ENCODE results near the gene NTRK3.

NTRK3 gene

DNA sequence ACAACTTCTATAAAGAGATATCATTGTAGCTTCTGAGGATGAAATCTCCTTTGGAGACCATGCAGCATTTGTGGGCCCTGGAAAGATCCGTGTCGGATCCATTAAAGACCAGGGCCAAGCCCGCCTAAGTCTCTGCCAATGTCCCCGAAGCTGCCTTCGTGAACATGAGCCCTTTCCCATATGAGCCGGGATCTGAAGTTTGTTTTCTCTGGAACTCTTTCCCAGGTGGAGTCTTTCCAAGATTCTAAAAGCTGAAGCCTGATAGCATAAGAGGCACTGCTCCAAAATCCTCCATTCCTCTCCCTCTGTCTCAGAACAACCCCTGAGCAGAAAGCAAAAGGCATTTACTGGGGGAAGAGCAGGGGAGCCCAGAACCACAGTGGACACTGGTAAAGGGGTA, 274.6 kb downstream of the NTRK3 start:
- intact Hi-C loops (cut with micrococcal nuclease), result no loop called here
- peaks cover 2% of the 10 kb centered on the region for H3K27me3 Mint-ChIP-seq
- no peak overlapping the region for H3K27ac Mint-ChIP-seq
- H3K4me3 Mint-ChIP-seq, result no peak overlapping the region
- no peaks in the 10 kb centered on the region for H3K9me3 Mint-ChIP-seq
- H3K36me3 Mint-ChIP-seq (ENCODE audit: low read depth), result no peaks in the 10 kb centered on the region
- no peaks in the 10 kb centered on the region for H3K4me1 Mint-ChIP-seq (ENCODE audit: low read depth)

DNA sequence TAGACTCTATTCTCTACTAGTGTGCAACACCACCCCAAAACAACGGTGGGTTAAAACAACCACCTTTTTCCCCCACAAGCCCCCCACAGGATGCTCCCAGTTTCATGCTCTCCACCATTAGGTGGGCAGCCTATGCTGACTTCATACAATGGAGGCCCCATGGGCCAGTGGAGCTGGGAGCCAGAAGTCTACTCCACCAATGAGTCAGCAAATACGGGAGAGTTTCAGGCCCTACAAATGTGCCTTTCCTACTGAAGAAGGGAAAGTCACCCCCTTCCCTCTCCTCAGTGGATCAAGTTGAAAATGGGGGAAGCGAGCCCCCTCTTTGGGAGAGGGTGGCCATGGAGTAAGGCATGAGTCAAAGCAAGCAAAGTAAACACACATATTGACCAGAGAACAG, 278.6 kb downstream of the NTRK3 start:
- Mint-ChIP-seq H3K27ac (no peak overlapping the region), H3K4me3 (no peak overlapping the region), H3K27me3 (peaks cover 4% of the 10 kb centered on the region), H3K36me3 (ENCODE audit: low read depth) (no peaks in the 10 kb centered on the region), H3K4me1 (ENCODE audit: low read depth) (no peaks in the 10 kb centered on the region), H3K9me3 (peaks cover 12% of the 10 kb centered on the region)
- intact Hi-C loops (cut with micrococcal nuclease), result no loop called here

DNA sequence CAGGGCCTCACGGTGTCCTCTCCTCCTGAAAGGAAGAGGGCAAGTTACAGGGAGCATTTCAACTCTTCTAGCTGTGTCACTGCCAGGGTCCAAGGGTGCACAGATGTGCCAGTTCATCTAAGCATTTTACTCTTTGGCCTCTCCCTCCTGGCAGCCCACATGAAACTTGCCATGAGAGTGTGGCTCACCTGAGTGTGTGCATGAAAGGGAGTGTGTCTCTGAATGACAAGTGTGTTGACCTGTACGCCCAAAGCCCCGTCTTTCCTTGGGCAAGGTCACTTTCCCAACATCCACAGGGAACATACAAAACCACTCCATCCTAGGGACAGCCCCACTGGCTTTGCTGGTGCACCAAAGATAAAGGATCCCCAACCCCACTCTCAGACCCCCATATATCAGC, 280.0 kb downstream of the NTRK3 start:
- peaks cover 2% of the 10 kb centered on the region for H3K27me3 Mint-ChIP-seq
- no peak overlapping the region for H3K27ac Mint-ChIP-seq
- no peaks in the 10 kb centered on the region for H3K36me3 Mint-ChIP-seq (ENCODE audit: low read depth)
- H3K9me3 Mint-ChIP-seq, result peaks cover 12% of the 10 kb centered on the region
- no peaks in the 10 kb centered on the region for H3K4me1 Mint-ChIP-seq (ENCODE audit: low read depth)
- H3K4me3 Mint-ChIP-seq, result no peak overlapping the region
- intact Hi-C loops (cut with micrococcal nuclease), result no loop called here

DNA sequence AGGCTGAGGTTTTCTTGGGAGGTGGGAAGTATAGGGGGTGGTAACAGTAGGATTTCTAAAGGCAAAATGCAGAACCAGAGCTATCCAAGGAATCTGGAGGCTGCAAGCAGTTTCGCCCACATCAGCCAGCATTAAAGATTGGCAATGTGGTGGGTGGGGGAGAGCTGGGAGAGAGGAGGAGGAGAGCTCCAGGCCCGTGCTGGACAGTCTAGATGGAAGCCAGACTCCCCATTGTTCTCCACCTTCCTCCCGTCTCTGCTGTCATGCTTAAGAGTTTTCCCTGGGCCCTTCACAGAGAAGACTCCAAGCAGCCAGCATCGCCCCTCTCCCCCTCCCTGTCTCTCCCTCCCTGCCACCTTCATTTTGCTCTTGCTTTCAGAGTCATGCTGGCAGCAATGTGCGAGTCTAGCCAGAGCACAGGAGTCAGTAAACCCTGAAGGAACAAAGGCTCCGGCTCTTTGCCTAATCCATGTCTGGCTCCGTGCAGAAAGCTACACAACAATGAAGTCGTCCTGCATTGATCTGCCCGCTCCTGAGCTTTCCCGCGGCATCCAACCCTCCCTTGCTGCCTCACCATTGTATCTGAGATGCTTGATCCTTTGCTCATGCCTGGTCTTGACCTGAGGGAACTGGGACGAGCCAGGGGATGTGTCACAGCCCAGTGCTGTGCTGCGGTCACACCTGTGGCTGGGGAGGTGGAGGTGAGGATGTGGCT, 282.9 kb downstream of the NTRK3 start:
- Mint-ChIP-seq H3K36me3 (ENCODE audit: low read depth) (no peaks in the 10 kb centered on the region), H3K4me1 (ENCODE audit: low read depth) (no peaks in the 10 kb centered on the region), H3K27ac (no peak overlapping the region), H3K4me3 (no peak overlapping the region), H3K9me3 (peaks cover 12% of the 10 kb centered on the region), H3K27me3 (peaks cover 2% of the 10 kb centered on the region)
- intact Hi-C loops (cut with micrococcal nuclease), result no loop called here

DNA sequence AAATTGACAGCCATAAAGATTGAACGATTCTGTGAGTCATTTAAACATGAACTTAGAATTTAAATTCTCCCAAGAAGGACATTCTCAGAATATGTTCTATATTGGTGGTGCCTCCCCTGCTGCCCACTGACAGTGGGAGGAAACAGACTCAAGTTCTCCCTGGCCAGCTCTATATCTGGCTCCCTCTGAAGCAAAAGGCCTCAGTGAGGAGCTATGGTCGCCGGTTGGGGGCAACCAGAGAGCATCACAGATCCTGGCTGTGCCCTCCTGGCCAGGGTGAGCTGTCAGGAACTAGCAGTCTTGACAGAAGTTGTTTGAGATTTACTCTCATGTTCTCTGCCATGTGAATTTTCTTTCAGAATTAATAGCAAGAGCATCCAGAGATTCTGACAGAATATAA, 285.5 kb downstream of the NTRK3 start:
- Mint-ChIP-seq H3K4me3 (no peak overlapping the region), H3K36me3 (ENCODE audit: low read depth) (no peaks in the 10 kb centered on the region), H3K27me3 (no peaks in the 10 kb centered on the region), H3K27ac (no peak overlapping the region), H3K4me1 (ENCODE audit: low read depth) (no peaks in the 10 kb centered on the region), H3K9me3 (peaks cover 5% of the 10 kb centered on the region)
- intact Hi-C loops (cut with micrococcal nuclease), result no loop called here

DNA sequence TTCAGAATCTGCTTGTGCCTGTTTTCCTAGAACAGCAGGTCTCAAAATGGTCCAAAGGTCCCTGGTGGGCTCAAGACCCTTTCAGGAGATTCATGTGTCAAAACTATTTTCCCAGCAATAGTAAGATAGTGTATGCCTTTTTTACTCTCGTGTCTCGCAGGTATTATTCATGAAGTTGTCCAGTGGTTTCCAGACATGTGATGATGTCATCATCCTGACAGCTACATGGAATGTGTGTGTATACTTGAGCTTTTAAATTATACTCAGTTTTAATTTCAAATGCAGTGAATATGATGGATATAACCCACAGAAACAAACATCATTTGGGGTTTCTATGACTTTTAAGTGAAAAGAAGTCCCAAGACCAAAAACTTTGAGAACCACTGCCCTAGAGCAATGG, 288.6 kb downstream of the NTRK3 start:
- Mint-ChIP-seq H3K27ac (no peak overlapping the region), H3K36me3 (ENCODE audit: low read depth) (no peaks in the 10 kb centered on the region), H3K27me3 (peaks cover 1% of the 10 kb centered on the region), H3K4me1 (ENCODE audit: low read depth) (no peaks in the 10 kb centered on the region), H3K4me3 (no peak overlapping the region), H3K9me3 (no peaks in the 10 kb centered on the region)
- intact Hi-C loops (cut with micrococcal nuclease), result no loop called here

DNA sequence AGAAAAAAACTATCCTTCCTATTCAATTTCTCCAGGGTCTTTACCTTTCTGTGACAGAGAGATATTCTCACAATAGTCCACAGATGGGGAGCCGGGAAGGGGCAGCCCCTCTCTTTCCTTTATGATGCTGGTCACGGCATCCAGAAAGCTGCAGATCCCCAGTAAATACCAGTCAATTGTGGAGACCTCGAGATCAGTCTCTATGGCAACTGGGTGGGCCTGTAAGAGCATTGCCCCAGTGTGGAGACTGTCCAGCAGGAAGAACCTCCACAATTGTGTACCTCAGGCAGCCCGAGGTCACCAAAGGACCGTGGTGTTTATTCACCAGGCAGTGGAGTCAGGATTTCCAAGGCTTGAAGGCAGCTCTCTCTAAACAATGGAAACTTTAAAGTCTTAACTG, 291.2 kb downstream of the NTRK3 start:
- intact Hi-C loops (cut with micrococcal nuclease), result no loop called here
- no peaks in the 10 kb centered on the region for H3K9me3 Mint-ChIP-seq
- no peaks in the 10 kb centered on the region for H3K4me1 Mint-ChIP-seq (ENCODE audit: low read depth)
- no peak overlapping the region for H3K4me3 Mint-ChIP-seq
- no peak overlapping the region for H3K27ac Mint-ChIP-seq
- no peaks in the 10 kb centered on the region for H3K36me3 Mint-ChIP-seq (ENCODE audit: low read depth)
- peaks cover 8% of the 10 kb centered on the region for H3K27me3 Mint-ChIP-seq

DNA sequence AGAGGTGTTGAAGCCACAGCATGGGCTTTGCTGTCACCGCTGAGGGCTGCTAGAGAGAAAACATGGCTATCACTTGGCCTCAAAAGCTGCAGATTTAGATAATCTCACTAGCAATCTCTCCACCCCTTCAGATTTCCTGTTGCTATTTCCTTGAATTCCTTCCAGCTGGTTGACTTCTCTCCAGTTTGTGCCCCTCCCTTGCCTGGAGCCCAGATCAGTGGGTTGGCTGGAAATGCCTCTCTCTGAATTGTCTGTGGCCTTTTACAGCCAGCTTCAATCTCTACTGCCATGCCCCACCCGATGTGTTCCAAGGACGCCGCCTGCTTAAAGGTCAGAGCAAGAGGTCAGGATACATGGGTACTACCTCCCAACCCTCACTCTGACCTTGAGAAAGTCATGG, 294.1 kb downstream of the NTRK3 start:
- Mint-ChIP-seq H3K9me3 (no peaks in the 10 kb centered on the region), H3K27me3 (peaks cover 12% of the 10 kb centered on the region), H3K4me3 (no peak overlapping the region), H3K36me3 (ENCODE audit: low read depth) (no peaks in the 10 kb centered on the region), H3K4me1 (ENCODE audit: low read depth) (no peaks in the 10 kb centered on the region), H3K27ac (no peak overlapping the region)
- intact Hi-C loops (cut with micrococcal nuclease), result no loop called here

DNA sequence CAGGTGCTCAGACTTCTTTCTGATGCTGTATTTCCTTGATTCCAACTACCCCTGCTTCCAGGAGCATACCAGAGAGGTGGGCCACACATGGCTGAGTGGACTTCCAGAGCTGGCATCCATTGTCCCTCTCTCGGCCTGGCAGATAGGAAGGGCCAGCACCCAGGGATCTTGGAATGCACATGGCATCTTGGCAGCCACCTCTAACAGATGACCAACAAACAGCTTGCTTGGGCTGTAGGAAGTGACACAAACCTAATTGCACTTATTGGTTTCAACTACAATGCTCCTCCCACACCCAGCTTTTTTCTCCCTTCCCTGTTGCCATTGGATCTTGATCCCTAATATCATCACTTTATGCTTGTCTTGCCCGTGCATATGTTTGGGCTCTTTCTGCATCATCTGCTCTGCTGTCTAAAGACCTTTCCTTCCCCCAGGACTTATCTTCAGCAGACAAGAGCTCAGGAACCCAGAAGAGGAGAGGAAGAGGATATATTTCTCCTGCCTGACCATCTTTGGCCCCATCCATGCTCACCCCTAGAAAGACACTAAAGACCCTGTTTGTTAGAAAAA, 294.6 kb downstream of the NTRK3 start:
- Mint-ChIP-seq H3K27ac (no peak overlapping the region), H3K27me3 (peaks cover 12% of the 10 kb centered on the region), H3K36me3 (ENCODE audit: low read depth) (no peaks in the 10 kb centered on the region), H3K9me3 (no peaks in the 10 kb centered on the region), H3K4me1 (ENCODE audit: low read depth) (no peaks in the 10 kb centered on the region), H3K4me3 (no peak overlapping the region)
- intact Hi-C loops (cut with micrococcal nuclease), result no loop called here

DNA sequence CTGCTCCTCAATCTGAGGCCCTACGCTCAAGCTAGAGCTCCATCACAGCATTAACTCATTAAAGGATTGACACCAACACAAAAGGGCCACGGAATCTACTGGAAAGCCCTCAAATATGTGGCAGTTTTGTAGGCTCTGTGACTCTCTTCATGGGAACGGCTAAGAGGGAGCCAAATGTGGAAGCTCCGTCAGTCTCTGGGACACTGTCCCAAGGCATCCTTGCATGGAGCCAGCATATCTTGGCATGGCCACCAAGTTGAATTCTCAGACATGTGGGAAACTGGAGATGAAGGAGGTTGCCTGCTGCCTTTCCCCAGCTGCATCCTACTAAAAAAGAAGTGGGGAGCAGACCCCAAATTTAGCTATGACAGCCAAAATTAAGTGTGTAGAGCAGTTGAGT, 296.9 kb downstream of the NTRK3 start:
- Mint-ChIP-seq H3K27ac (no peak overlapping the region), H3K4me1 (ENCODE audit: low read depth) (no peaks in the 10 kb centered on the region), H3K27me3 (peaks cover 12% of the 10 kb centered on the region), H3K4me3 (no peak overlapping the region), H3K36me3 (ENCODE audit: low read depth) (no peaks in the 10 kb centered on the region), H3K9me3 (no peaks in the 10 kb centered on the region)
- intact Hi-C loops (cut with micrococcal nuclease), result no loop called here

DNA sequence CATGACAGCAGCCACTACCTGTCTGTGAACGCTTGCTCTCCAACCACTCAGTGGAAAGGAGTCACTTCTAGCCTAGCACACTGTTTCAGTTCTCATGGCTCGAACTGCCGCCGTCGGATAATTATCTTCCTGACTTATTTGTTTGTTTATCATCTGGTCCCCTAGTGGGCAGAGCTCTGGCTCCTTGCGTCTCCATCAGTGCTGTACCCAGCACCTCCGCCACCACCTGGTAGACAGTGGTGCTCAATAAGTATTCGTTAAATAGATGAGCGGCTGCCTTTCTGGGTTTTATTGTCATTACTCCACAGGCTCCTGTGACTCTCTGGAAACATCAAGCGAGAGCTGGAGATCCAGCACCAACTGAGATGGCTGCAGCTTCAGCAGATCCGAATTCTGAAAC, 297.5 kb downstream of the NTRK3 start:
- intact Hi-C loops (cut with micrococcal nuclease), result no loop called here
- no peak overlapping the region for H3K27ac Mint-ChIP-seq
- no peaks in the 10 kb centered on the region for H3K4me1 Mint-ChIP-seq (ENCODE audit: low read depth)
- H3K27me3 Mint-ChIP-seq, result peaks cover 10% of the 10 kb centered on the region
- no peaks in the 10 kb centered on the region for H3K9me3 Mint-ChIP-seq
- H3K36me3 Mint-ChIP-seq (ENCODE audit: low read depth), result no peaks in the 10 kb centered on the region
- H3K4me3 Mint-ChIP-seq, result no peak overlapping the region

DNA sequence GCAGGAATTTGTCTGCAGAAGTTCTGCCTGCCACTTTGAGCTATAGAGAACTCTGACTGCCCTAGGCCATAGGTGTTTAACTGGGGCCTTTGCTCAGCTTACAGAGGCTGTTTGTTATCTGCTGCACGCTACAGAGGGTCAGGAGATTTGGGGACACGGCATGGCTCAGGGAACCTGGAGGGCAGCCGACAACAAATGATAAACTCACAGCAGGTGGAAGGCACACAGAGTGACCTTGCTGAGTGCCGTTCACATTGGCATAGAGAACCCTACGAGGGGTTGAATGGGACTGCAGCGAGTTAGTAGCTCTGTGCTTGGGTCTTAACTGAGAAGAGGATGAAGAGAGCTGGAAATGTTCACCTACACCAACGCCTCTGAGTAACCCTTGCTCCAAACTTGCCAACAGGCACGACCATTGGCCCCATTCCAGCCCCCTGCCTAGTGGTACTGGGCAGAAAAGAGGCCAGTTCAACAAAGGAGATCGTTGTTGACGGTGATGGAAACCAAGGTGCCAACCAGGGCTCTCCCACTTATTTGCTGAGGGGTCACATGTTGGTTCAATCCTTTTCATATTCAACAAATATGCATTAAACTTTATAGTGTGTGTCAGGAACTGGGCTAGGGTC, 301.1 kb downstream of the NTRK3 start:
- H3K4me3 Mint-ChIP-seq, result no peak overlapping the region
- peaks cover 5% of the 10 kb centered on the region for H3K27me3 Mint-ChIP-seq
- no peaks in the 10 kb centered on the region for H3K9me3 Mint-ChIP-seq
- intact Hi-C loops (cut with micrococcal nuclease), result no loop called here
- no peaks in the 10 kb centered on the region for H3K4me1 Mint-ChIP-seq (ENCODE audit: low read depth)
- no peak overlapping the region for H3K27ac Mint-ChIP-seq
- H3K36me3 Mint-ChIP-seq (ENCODE audit: low read depth), result no peaks in the 10 kb centered on the region

DNA sequence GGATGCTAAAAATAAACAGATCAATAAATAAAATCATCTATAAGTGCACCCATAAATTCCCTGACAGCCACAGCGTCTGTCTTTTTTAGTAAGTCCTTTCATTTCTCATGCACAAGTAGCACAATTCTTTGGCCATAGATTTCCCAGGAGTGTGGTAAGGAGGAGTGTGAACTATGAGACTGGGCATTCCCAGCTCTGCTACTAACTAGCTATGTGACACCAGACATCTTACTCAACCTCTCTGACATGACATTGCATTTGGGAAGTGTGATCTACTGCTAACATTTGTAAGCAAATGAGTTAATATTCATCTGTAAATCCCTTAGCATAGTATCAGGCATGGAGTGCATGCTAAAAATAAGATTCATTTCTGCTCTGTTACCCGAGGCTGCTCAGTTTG, 301.7 kb downstream of the NTRK3 start:
- no peaks in the 10 kb centered on the region for H3K4me1 Mint-ChIP-seq (ENCODE audit: low read depth)
- H3K9me3 Mint-ChIP-seq, result no peaks in the 10 kb centered on the region
- intact Hi-C loops (cut with micrococcal nuclease), result no loop called here
- H3K4me3 Mint-ChIP-seq, result no peak overlapping the region
- no peaks in the 10 kb centered on the region for H3K36me3 Mint-ChIP-seq (ENCODE audit: low read depth)
- no peak overlapping the region for H3K27ac Mint-ChIP-seq
- peaks cover 3% of the 10 kb centered on the region for H3K27me3 Mint-ChIP-seq

DNA sequence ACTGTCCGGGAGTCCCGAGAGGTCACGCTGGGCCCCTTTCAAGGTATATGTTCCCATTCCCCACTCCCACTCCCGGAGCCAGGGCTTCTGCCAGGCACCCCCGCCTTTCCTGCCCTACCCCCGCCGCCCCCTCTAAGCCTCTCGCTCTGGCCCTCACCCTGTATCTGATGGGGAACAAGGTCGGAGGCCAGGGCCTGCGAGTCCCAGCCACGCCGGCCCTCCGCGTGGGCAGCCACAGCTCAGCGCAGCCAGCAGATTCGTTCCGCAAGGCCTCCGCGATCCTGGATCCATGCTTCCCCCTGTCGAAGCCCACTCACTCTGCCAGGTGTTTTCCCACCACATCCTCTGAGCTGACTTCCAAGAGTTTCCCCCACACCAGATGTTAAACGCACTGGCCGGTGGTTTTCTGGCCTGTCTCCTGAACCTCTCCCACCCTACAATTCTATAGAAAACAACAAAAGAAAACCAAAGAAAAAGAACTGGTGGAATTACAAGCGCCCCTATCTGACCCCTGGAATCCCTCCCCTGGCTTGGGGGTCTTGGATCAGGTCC, 303.7 kb downstream of the NTRK3 start:
- no peak overlapping the region for H3K27ac Mint-ChIP-seq
- intact Hi-C loops (cut with micrococcal nuclease), result no loop called here
- no peaks in the 10 kb centered on the region for H3K4me1 Mint-ChIP-seq (ENCODE audit: low read depth)
- no peaks in the 10 kb centered on the region for H3K9me3 Mint-ChIP-seq
- H3K27me3 Mint-ChIP-seq, result no peaks in the 10 kb centered on the region
- H3K4me3 Mint-ChIP-seq, result no peak overlapping the region
- no peaks in the 10 kb centered on the region for H3K36me3 Mint-ChIP-seq (ENCODE audit: low read depth)
